Ishikawa (cell line): ENCODE data around the gene SDK1.

Source experiments
- FOXM1 ChIP-seq: IDR thresholded peaks from 2 replicates; pipeline ENCODE4 v1.6.1; 2012; ENCODE audit warnings: low read depth, borderline replicate concordance
- MAX ChIP-seq: IDR thresholded peaks from 2 replicates; pipeline ENCODE4 v1.6.1; 2012
- TAF1 ChIP-seq: IDR thresholded peaks from 2 replicates; pipeline ENCODE4 v1.6.1; 2012; ENCODE audit warnings: low read depth, mild to moderate bottlenecking
- YY1 ChIP-seq: IDR thresholded peaks from 2 replicates; pipeline ENCODE4 v1.6.1; 2012; ENCODE audit warnings: low read depth

GRCh38 chr7:4248295-4248694, 947.2 kb downstream of the SDK1 start:
- no peak for TF ChIP-seq MAX
- TF ChIP-seq YY1 = no peak
- no peak for TF ChIP-seq FOXM1
- no peak for TF ChIP-seq TAF1
